Fibroblast of peridontal ligament (primary cell): ENCODE data around the gene TMEM107.
"Not testable (repeated sequence)": the region's sequence is repeated elsewhere in the genome, so short reads cannot be mapped to it uniquely, and the experiment has no call there.

Source experiments
- DNase-seq: peaks from one replicate; pipeline ENCODE4 v3.0.0-alpha.2; 2010; ENCODE audit errors: extremely low read depth

The TMEM107 gene

DNA sequence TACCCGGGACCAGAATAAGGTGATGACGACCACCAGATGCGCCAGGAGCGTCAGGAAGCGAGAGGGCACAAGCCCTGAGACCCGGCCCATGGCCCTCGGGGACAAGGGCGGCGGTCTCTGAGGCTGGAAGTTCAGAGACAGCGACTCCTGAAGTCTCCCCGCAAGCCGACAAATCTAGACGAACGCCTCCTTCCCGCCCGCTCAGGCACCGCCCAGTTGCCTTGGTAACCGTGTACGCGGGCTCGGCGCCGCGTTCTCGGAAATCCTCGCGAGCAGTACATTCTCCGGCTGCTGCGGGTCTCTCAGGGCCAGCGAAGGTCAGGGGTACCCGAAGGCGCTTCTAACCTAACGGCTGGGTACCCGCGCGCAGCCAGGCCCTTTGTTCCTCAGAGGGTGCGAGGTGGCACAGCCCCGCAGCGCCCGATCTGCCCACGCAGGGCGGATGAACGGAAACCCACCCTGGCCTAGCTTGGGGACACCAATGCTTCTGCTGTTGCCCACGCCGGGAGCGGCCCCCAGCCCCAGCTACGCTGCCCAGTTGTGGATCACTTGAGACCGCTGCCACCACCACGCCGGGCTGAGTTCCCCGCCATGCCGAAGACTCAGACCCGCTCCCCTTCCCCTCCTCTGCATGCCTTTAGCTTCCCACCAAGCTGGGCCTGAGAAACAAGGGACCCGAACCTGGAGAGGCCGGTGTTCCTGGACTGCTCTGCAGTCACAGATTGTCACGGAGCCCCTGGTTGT lies at the start of gene TMEM107:
TSS of gene TMEM107 (minus strand) at position 184 of the 744 bp plus-strand sequence. CDS start at position 90, 94 bp downstream.
- peak; percentile 79 for DNase-seq

DNA sequence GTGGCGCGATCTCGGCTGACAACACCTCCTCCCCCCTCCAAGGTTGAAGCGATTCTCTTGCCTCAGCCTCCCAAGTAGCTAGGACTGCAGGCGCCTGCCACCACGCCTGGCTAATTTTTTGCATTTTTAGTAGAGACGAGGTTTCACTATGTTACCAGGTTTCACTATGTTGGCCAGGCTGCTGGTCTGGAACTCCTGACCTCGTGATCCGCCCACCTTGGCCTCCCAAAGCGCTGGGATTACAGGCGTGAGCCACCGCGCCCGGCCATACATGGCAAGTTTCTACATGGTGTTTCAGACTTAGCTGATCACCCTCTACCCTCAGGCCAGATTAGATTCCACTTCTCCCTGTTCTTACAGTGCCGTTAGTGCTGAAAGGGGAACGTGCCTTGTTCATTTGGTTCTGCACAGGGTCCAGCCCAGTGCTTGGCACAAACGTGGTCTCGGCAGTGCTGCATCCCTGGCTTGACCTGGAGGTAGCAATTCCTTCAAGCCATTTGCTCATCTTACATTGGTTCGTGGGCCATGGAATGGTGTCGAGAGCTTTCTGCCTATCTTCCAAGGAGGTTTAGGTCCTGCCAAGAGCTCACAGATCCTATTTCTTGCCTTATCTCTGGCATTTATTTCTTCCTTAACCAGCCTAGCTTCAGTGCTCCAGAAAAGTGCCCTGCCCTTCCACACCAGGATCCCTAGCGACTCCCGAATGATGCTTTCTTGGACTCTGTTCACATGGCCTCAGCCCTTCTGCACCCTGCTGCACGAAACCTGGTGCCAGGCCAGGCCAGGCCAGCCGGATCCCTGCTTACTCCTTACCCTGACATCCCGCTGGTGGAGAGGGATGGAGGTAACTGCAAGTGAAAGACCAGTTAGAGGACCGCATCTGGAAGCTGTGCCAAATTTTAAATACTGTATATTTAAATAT lies 49.0 kb upstream of the TMEM107 start:
- DNase-seq = no peak

DNA sequence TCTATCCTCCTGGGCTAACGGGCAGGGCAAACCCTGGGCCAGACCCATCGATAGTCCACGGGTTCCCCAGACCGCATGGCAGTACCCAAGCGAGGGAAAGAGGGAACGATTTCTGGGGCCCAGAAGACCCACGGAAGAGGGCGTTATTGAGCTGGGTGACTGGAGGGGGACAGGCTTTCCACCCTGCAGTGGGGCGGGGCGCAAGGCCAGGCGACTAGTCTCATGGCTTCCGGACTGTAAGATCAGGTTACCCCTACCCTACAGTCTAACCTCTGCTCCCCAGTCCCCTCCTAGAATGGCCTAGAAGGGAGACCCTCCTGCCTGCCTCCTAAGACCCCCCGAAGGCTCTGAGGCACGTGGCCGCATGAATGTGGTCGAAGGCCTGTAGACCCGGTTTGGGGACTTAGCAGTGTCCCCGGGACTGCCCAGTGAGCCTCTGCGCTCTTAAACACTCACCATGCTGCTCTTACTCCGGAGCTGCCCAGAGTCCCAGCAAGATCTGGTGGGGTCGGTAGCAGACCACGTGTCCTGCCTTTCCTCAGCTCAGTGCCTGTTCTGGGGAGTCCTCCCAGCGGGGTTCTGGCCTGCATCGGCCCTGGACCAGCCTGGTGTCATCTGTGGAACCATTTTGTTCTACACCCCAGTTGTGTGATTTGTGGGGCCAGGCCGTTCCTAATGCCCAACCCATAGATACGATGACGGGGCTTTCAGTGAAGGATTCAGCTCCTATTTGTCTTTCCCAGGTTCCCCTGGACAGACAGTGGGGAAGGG lies 47.4 kb upstream of the TMEM107 start:
- DNase-seq = peak; percentile 44

DNA sequence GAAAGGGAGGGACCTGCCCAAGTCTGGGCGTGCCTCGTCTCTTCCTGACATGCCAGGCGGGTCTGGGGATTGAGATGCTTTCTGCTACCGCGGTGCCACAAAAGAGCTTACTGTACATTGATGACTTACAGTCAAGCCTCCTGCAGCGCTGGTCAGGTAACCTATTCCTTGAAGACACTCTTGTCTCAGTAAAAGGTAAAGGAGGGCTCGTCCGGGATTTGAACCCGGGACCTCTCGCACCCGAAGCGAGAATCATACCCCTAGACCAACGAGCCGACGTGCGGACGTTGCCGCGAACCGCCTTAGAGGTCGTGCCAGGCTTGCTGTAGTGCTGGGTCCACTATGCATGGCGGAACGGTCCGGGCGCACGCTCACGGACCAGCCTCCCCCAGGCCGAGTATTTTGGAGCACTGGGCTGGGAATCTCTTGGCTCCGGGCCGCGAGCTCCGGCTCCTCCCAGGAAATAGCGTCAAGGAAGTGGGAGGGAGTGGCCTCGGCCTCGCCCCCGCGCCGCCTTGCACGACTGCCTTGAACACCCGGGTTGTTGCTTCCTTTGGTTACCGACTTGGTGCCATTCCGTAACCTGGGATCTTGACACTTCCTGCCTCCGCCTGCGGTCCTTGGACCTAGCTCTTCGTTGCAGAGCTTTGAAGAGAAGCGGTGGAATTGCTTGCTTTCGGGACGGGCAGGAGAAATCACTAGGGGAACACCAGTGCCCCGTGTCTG lies 46.6 kb upstream of the TMEM107 start:
- DNase-seq = peak; percentile 95

DNA sequence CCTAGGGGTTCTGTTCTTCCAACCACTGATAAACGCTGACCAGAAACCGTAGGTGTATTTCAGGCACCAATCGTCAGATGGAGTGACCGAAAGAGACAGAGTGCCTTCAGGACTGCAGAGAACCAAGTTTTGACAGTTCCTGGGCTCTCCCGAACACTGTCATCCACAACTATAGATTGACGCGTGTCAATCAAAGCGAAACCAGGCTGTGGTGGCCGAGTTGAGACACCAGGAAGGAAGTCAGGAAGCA lies 46.1 kb upstream of the TMEM107 start:
- DNase-seq = no peak

DNA sequence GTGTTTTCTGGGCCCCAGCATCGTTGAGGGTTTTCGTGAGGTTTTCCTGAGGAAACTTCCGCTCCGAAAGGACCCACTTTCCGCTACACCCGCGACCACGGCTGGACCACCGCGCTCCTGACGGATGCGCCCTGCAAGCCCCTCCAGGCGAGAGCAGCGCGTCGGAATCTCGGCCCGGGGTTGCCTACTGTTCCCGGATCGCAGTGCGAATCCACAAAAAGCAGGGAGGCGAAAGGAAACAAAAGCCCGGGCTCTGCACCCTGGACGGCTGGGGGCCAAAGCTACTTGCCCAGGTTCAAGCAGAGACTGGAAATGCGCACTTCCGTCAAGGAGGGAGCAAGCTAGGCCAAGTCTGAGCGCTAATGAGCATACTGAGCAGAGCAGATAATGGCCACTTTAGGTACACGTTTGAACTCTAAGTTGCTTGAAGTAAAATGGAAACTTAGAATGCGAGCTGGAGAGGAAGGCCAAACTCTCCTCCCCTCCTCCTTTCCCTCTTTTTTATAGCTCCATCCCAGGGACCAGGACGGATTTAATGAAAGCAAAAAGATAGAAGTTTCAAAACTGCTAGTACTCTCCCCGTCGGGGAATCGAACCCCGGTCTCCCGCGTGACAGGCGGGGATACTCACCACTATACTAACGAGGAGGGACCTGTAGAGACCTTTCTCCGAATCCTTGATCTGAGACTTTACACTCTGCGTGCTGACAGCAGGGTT lies 45.6 kb upstream of the TMEM107 start:
- peak; percentile 96 for DNase-seq

DNA sequence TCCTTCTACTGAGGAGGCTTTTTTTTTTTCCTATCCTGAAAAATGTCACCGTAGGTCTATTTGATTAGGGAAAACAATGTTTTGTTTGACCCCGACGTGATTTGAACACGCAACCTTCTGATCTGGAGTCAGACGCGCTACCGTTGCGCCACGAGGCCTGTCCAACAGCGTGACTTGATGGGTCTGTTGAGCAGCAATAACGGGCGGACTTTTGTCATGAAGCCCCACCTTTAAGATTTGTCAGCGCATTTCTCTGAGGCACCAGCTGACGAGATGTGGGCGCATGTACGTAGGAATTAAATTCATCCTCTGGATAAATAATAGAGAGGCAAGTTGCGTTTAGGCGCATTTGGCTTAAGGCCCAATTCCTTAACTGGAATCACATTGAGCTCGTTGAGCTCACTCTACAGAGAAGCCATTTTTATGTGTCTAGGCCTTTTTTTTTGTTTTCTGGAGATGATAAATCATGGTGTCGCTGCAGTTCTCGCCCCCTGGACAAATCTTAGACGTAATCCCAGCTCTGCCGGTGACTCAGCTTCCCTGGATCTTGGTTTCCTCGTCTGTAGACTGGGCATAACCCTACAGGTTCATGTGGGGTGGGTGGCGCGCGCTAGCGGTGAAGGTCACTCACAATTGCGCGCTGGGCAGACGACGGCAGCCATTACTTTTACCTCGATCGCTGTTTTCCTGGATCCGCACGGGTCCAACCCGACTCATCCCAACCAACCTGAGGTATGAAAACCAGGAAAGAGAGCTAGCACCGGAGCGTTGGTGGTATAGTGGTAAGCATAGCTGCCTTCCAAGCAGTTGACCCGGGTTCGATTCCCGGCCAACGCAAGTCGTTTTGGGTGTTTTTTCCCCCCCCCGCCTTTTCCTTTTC lies 44.8 kb upstream of the TMEM107 start:
- peak; percentile 94 for DNase-seq

DNA sequence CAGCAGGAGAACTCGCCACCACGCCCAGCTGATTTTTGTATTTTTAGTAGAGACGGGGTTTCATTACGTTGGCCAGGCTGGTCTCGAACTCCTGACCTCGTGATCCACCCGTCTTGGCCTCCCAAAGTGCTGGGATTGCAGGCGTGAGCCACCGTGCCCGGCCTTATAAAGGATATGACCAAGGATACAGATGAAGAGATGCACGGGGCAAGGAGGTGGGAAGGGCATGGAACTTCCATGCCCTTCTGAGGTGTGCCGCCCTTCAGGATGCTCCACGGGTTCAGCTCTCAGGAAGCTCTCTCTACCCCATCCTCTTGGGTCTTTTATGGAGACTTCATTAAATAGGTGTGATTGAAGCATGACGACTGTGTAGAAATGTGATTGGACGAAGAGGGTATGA lies 37.8 kb upstream of the TMEM107 start:
- not testable (repeated sequence) for DNase-seq

DNA sequence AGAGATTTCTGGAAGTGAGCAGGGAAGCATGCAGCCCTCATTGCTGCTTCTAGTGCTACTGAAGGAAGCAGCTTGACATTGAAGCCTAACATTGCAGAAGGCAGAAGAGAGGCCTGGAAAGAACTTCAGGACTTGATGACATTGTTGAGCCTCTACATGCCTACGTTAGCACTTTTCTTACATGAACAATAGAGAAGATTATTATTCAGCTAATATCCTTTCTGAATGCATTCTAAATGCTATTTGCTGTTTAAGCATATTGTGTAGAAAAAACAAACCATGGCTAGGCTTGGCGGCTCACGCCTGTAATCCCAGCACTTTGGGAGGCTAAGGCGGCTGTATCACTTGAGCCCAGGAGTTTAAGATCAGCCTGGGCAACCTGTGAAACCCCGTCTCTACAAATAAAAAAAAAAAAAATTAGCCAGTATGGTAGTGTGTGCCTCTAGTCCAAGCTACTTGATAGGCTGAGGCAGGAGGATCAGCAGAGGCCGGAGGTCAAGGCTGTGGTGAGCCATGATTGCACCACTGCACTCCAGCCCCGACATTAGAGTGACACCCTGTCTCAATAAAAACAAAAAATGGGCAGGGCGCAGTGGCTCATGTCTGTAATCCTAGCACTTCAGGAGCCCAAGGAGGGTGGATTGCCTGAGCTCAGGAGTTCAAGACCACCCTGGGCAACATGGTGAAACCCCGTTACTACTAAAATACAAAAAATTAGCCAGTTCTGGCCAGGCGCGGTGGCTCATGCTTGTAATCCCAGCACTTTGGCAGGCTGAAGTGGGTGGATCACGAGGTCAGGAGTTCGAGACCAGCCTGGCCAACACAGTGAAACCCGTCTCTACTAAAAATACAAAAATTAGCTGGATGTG lies 36.4 kb upstream of the TMEM107 start:
- no peak for DNase-seq

DNA sequence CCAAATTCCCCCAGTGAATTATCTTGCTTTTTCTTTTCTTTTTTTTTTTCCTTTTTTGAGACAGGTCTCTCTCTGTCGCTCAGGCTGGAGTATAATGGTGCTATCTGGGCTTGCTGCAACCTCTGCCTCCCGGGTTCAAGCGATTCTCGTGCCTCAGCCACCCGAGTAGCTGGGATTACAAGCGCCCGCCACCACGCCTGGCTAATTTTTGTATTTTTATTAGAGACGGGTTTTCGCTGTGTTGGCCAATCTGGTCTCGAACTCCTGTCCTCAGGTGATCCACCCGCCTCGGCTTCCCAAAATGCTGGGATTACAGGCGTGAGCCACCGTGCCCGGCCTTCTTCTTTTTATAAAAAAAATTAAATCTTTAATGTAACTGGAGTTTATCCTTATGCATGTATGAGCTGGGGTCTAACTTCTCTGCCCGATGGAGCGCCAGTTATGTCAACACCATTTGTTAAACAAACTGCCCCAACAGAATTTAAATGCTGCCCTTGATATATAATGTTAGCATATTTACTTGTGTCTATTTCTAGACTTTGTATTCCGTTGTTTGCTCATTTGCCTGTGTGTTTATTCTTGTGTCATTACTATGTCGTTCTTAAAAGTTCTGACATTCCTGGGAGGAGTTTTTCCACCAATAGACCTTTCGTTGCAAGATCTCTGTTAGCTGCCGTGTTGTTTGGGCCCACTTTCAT lies 34.7 kb upstream of the TMEM107 start:
- DNase-seq = no peak

DNA sequence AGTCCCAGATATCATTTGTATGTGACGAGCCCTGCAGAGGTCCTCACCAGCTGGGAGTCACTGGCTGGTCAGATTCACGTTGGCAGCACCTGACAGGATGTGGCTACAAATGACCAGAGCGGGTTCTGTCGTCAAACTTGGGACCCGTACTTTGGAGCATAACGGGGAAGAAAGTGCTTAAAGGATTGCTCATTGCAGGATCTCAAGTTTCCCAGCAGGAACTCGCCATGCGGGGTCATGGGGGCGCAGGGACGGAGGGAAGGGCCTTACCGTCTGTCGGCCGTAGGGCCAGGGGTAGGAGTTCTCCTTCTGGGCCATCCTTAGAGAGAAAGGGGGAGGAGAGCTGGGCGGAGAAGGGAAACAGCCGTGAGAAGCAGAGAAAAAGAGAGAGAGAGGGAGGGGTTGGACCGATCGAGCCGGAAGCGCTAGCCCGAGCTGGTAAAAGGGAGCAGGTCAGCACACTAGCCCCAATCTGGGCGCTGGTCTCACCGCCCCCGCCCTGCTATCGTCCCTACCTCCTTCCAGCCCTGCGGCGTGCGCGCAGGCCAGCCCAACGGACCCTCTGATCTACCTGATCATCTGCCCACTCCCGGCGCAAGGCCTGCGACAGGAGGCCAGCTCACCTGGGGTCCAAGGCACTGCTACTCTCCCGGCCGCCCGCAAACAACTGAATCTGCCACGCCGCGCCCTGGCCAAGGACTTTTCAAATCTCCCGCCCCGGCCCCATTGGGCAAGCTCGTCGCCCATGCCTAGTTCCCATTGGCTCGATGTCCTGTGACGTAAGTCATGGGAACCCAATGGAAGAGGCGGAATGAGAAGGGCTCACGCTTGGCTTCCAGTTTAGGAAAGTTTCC lies 34.0 kb upstream of the TMEM107 start, which contains the start of gene AURKB:
TSS of gene AURKB (minus strand) at position 669 of the 854 bp plus-strand sequence. CDS start at position 318, 351 bp downstream.
- DNase-seq = peak; percentile 97

DNA sequence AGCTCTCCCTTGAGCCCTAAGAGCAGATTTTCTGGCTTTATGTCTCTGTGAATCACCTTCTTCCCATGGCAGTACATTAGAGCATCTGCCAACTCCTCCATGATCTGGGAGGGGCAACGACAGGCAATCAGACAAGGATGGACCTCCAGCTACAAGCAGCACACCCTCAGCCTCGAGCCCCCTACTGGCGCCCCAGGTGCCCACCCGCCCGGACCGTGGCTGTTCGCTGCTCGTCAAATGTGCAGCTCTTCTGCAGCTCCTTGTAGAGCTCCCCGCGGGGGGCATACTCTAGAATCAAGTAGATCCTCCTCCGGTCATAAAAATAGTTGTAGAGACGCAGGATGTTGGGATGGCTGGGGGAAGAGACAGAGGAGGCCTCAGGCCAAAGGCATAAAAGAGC lies 30.4 kb upstream of the TMEM107 start:
- DNase-seq = no peak

DNA sequence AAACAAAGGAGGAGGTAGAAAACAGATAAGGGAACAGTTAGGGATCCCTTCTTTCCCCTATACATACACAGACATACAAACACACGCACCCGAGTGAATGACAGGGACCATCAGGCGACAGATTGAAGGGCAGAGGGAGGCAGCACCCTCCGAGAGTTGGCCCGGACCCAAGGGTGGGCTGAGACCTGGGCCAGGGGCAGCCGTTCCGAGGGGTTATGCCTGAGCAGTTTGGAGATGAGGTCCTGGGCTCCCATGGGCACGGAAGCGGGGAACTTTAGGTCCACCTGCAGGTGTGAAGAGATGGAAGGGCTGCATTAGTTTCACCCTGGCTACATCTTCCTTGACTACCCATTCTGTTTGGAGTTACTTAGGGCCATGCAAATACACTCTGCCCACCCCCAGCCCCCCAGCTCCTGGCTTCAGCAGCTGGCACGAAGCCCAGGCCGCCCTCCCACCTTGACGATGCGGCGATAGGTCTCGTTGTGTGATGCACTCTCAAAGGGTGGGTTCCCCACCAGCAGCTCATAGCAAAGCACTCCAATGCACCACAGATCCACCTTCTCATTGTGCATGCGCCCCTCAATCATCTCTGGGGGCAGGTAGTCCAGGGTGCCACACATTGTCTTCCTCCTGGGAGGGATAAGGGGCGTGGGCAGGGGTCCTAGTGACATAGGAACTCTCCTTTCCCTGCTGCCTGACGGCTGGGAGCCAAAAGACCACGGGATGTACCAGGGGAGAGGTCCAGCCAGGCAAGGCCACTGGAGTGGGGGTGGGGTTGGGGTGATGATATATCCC lies 28.8 kb upstream of the TMEM107 start:
- DNase-seq = no peak

DNA sequence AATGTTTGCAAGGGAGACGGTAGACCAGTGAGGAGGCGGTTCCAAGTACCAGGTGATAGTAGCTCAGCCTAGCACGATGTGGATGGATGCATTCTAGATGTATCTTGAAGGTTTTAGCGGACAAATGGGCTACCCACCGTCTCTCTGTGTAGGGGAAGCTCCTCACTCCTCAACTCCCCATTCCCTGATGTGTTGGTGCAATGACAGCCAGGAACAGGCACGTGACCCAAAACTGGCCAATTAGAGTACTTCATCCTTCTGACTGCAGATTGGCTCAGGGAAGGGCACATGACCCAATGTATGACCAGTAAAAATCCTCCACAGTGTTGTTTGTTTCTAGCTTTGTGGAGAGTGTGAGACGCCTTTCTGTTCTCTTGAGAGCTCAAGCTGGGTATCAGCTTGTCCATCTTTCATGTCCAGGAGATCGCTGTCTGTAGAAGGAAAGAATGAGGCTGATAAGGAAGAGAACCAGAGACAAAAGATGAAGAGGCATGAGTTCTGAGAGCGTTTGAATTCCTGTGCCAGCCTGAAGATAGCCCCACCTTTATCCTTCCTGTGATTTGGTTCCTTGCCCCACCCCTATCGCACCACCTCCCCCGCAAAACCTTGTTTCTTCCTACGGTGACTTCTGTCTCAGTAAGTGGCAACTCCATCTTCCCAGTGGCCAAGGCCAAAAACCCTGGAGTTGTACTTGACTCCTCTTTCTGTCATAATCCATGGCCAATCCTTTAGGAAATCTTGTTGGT lies 16.1 kb upstream of the TMEM107 start:
- DNase-seq = peak; percentile 88

DNA sequence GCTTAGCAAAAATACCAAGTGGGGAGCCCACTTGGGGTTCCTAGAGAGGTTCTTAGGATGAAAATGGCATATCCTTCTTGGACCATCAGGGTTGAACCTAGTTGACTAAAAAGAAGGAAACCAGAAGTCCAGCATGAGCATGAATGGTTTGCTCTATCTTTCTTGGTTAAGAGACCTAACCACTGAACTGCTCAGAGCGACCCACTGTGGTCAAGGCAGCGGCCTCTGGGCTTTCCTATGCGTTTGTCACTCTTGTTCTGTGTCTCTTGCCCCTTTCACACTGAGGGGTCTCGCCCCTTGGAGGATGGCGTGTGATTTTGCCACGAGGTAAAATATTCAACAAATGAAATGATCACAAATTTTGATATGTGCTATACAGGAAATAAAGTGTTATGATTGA lies 14.3 kb upstream of the TMEM107 start:
- no peak for DNase-seq
